NCI-H446 (cell line): ENCODE results near the gene SLC25A34.

Source experiments
- DNase-seq, 2 experiments: peaks; one replicate each; lab custom pipeline; 2025; lab: John Stamatoyannopoulos, UW

SLC25A34 gene

DNA sequence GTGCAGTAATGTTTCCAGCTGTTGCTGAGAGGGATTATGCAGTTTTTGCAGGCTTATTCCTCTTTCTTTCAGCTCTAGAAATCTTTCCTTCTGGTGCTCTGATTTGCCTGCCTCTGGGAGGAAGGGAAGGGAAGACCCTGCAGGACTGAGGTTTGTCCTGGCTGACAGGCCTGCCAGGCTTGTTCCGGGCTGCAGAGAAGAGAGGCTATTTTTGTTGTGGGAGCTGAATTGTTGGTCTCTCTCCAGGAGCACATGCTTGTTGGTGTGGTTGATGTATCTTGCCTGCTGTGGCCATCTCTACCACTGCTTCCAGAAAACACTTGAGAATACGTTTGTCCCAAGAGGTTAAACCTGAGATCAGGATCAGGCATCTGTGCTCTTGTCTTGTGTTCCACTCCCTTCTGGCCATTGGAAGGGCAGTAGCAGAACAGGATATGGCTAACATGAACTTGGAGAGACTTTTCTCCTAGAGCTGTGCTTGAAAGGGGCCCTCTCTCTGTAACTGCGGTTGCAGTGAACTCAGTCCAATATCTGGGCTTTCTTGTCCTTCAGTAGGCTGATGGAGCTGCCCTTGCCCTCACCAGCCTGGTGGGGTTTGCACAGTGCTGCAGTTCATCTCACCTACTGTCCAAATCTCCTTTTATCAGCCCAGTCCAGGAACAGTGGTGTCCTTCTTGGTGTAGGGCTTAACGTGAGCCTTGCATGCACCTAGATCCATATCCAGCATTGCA, 21.5 kb upstream of the SLC25A34 start:
- DNase-seq: no peak

DNA sequence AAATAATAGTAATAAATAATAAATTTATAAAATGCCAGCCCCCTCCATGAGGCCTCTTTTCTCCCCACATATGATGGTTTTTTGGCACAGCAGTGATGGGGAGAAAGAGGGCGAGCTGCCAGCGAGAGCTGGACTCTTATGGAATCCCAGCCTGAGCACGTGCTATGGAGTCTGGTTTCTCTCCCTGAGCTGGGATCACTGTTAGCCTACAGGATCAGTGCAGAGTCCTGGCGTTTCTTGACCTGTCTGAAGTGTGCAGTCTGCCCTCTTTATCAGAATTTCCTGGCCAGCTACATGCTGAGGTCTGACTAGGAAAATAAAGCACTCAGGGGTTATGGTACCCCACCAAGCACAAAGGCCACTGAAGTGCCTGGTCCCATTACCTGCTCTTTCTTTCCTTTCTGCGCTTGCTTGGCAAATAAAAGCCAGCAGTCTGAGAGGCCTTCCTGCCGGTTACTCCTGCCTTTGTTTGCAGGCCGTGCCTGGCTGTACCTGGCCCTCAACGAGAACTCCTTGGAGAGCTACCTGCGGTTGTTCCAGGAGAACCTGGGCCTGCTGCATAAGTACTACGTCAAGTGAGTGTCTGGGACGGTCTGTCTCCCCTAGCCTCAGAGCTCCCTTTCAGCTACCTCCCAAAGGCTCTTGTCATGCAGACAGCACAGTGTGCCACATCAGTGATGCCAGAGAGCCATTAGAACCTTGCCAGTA, 18.5 kb upstream of the SLC25A34 start:
- no peak for DNase-seq

DNA sequence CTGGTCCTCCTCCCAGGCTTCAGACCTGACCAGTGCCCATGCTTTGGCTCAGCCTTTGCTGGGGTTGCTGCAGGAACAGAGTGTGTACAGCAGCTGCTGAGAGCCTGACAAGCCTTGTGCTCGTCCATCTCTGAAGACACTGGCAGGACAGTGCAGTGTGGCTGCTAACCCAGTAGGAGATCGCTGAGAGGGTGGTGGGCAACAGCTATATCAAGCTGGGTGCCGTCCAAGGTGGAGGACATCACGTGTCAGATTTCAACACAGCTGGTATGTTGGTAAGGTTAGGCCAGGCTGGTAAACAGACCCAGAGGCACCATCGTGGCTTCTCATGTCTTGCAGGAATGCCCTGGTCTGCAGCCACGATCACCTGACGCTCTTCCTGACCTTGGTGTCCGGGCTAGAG, 17.9 kb upstream of the SLC25A34 start:
- DNase-seq: no peak

DNA sequence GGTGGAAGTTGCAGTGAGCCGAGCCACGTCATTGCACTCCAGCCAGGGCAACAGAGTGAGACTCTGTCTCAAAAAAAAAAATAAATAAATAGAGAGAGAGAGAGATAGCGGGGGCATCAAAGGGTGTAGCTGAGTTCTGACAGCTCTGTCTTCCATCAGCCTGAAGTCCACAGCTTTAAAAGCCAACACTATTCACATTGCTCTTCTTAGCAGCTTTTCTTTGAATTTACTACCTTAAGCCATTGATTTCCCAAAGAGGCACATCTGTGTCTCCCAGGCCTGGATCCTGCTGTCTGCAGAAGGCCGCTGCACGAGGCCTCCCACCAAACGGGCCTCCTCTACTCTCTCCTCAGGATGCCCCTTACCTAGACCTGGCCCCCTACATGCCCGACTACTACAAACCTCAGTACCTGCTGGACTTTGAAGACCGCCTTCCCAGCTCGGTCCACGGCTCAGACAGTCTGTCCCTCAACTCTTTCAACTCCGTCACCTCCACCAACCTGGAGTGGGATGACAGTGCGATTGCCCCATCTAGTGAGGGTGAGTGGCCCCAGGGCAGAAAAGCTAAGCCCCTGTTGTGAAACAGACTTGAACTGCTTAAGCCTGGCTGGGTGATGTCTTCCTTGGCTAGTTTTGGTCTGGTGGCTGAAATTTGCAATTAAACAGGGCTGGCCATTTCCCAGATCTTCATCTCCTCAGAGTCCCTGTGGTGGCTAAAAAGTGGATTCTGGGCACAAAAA, 16.5 kb upstream of the SLC25A34 start:
- no peak for DNase-seq

DNA sequence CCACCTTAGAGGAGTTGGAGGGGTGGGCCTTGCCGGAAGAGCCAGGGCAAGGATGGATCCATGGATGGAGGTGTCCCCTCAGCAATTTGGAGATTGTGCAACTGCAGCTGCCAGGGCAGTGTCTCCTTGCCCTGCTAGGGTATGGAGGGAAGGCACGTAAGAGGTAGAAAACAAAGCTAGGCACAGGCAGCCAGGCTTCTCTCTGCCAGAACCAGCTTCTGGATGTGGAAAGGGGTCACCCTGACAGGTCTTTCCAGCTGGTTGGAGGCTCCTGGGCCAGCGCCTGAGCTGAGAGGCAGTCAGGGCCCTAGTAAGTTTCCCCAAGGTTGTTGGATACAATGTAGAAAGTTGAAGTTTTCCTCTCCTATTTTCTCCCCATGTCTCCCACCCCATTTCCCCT, 15.2 kb upstream of the SLC25A34 start:
- DNase-seq: no peak

DNA sequence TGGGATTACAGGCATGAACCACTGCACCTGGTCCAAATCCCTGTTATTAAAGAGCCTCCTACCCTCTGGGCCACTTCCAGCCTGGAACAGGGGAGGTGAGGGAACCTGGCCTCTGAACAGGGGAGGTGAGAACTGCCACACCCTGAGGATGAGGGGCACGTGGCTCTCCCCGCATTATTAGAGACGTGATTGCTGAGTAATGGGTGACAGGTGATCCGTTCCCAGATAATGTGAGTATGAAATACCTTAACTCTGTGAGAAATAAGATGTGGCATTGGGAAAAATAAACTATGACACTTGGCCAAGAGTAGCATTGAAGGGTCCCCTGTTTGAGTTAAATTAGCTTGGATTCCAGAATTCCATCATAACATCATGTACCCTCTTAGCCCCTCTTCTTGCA, 13.6 kb upstream of the SLC25A34 start:
- no peak for DNase-seq

DNA sequence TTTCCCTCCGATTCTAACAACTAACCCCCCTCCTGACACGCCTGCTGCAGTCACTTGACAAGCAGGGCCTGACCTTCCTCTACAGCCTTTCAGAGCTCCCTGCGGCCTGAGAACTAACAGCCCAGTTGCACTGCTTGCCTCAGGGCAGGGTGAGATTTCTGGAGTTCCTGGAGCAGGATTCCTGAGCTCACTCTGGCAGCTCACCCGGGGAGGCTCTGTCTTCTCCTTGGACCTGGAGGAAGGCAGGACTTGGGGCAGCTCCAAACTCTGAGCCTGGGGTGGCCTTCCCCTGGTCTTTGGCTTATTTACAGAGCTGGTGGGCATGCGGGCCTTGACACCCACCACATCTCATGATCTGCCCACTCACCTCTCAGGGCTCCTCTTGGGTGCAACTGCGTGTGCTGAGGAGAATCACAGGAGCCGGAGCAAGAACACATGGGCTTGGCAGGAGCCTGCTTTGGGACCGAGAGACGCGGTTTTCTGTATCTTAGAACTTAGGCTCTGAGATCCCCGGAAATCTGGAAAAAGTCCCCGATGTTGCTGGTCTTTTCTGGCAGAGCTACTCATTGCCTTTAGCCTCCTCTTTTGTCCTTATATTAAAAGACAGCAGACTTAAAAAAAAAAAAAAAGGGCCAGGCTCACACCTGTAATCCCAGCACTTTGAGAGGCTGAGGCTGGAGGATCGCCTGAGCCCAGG, 13.1 kb upstream of the SLC25A34 start:
- DNase-seq: no peak

DNA sequence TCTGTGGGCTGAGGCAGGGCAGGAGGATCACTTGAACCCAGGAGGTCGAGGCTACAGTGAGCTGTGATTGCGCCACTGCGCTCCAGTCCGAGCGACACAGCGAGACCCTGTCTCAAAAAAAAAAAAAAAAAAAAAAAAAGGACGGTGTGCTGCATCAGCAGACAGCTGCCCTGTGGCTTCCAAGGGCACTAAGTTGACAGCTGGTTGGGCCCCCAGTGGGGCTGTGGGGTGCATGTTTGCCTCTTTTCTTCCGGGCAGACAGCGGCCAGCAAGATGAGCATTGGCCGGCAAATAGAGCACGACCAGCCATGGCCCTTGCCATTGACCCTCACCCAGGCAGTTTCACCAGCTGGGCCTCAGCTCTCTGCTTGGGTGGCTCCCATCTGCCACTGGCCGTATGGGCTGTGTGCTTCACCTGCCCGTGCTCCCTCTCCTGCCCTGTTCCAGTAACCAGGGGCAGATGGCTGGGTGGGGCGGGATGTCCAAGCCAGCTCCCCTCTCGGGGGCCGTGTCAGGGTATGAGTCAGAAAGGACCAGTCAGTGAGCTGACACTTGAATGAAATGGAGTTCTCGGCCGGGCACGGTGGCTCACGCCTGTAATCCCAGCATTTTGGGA, 12.3 kb upstream of the SLC25A34 start:
- DNase-seq: peak in 1 of 2 experiments; percentile 39

DNA sequence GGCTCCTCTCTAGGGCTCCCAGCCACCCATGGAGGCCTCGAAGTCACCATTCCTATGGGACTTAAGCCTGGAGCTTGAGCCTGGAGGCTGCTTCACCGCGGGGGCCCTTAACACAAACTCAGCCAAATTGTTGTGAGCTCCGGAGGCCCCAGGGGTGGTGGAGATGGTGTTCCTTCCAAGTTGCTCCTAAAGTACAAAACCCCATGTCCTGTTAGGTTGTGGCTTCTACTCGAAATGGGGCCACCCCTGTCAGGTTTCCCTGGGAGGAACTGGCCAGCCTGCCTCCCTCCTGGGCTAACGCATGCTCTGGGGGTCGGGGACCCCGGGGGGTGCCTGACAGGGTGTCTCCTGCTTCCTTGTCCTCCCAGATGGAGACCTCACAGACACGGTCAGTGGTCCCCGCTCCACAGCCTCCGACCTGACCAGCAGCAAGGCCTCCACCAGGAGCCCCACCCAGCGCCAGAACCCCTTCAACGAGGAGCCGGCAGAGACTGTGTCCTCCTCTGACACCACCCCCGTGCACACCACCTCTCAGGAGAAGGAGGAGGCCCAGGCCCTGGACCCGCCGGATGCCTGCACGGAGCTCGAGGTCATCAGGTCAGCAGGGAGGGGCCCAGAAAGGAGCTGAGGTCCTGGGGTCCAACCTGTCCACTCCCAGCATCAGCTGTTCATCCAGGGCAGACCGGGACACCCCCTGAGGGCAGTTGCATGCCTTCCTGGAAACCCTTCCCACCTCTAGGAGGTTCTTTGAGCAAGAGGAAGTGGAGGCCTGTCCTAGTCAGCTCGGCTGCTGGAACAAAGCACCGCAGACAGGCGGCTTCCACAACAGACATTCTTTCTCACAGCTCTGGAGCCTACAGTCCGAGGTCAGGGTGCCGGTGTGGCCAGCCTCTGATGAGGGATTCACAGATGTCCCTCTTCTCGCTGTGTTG, 10.8 kb upstream of the SLC25A34 start:
- no peak for DNase-seq

DNA sequence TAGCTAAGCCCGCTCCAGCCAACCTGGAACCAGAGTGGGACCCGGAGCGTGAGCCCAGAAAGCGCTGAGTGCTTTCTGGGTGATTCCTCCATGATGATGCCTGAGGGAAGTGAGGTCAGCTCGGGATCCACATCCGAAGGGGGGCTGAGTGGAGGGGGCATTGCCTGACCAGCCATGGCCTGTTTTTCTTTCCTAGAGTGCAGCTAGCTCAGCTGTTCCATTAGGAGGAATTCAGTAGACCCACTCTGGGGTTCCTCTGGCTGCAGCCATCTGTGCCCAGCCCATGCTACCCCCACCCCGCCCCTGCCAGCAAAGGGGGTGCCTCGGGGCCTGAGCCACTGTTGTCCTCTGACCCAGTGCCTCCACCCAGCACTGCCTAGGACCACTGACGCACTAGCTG, 9.6 kb upstream of the SLC25A34 start:
- DNase-seq: no peak

DNA sequence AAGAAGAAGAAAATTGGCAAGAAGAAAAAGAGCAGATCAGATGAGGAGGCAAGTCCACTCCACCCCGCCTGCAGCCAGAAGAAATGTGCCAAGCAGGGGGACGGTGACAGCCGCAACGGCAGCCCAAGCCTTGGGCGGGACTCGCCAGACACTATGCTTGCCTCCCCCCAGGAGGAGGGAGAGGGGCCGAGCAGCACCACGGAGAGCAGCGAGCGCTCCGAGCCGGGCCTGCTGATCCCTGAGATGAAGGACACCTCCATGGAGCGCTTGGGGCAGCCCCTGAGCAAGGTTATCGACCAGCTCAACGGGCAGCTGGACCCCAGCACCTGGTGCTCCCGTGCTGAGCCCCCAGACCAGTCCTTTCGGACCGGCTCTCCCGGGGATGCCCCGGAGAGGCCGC, 9.0 kb upstream of the SLC25A34 start:
- no peak for DNase-seq

DNA sequence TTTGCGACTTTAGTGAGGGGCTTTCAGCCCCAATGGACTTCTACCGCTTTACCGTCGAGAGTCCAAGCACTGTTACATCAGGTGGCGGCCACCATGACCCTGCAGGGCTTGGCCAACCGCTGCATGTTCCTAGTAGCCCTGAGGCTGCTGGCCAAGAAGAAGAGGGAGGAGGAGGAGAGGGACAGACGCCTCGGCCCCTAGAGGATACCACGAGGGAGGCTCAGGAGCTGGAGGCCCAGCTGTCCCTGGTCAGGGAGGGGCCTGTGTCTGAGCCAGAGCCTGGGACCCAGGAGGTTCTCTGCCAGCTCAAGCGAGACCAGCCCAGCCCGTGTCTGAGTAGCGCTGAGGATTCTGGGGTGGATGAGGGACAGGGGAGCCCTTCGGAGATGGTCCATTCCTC, 8.6 kb upstream of the SLC25A34 start:
- no peak for DNase-seq

DNA sequence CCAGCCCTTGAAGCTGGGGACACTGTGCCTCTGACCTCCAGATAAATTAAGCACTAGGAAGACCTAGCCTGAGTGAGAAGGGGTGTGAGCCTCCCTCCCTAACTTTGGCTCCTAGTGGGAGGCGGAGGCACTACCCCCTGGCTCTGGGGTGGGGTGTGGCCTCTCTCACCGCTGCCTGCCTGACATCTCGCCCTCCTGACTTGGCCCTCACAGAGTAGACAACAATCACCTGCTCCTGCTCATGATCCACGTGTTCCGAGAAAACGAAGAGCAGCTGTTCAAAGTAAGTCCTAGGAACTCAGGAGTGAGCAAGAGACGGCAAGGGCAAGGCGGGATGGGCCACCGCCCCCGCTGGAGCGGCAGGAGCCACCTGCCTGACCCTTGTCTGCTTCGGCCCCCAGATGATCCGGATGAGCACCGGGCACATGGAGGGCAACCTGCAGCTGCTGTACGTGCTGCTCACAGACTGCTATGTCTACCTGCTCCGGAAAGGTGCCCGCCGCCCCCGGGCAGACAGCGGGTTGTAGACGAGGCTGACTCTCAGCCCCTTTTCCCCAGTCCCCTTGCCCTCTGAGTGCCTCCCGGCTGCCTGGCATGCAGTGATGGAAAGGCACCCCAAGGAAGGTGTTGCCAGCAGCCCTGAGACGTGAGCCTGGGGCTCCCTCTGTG, 8.1 kb upstream of the SLC25A34 start:
- no peak for DNase-seq

DNA sequence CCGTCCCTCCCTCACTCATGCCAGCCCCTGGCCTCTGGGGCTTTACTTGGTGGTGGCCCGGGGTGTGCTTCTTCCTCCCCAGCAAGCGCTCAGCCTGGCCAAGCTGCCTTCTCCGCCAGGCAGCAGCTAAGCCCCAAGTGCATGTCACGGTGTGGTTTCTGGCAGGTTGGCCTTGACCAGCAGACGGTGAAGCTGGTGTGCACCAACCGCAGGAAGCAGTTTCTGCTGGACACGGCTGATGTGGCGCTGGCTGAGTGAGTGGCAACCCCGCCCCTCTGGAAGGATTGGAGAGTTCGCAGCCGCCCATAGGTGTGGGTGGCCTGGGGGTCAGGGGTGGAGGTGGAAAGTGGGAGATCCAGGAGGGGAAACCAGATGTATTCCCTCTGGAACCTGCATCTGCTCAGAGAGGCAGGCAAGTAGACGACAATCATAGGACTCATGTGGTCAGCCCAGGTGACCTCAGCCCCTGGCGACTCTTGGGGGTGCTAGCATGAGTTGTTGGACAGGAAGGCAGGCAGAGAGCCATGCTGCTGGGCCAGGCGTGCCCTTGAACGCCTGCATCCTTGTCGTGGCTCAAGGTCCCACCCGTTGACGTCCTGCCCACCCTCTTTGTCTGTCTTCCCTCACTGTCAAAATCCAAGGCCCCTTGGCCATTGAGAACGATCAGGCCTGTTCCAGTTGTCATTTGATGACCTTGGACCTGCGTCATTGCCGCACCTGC, 7.0 kb upstream of the SLC25A34 start:
- DNase-seq: no peak

DNA sequence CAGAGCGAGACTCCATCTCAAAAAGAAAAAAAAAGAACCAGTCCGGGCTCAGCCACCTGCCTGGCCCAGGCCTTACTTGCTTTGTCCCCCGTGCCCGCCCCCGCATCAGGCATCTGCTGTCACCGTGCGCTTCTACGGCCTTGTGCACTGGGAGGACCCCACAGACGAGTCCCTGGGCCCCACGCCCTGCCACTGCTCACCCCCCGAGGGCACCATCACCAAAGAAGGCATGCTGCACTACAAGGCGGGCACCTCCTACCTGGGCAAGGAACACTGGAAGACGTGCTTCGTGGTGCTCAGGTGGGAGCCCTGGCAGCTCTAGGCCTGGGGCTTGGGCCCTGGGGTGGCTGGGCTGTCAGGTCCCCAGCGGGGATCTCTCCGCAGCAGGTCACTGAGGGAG, 5.6 kb upstream of the SLC25A34 start:
- DNase-seq: no peak

DNA sequence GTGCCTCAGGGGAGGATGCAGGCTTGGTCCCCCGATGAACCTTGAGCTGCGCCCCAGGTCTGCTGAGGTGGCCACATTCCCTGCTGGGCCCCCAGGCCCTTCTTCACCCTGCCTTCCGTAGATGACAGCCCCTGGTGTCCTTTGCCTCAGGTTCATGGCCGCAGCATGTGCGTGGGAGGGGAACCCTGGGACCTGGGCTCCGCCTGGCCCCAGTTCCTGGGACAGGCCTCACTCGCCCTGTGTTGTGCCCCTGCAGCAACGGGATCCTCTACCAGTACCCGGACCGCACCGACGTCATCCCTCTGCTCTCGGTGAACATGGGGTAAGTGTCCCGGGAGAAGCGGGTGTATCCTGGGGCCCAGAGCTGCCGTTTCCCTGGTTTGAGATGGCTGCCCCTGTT, 5.1 kb upstream of the SLC25A34 start:
- DNase-seq: no peak

DNA sequence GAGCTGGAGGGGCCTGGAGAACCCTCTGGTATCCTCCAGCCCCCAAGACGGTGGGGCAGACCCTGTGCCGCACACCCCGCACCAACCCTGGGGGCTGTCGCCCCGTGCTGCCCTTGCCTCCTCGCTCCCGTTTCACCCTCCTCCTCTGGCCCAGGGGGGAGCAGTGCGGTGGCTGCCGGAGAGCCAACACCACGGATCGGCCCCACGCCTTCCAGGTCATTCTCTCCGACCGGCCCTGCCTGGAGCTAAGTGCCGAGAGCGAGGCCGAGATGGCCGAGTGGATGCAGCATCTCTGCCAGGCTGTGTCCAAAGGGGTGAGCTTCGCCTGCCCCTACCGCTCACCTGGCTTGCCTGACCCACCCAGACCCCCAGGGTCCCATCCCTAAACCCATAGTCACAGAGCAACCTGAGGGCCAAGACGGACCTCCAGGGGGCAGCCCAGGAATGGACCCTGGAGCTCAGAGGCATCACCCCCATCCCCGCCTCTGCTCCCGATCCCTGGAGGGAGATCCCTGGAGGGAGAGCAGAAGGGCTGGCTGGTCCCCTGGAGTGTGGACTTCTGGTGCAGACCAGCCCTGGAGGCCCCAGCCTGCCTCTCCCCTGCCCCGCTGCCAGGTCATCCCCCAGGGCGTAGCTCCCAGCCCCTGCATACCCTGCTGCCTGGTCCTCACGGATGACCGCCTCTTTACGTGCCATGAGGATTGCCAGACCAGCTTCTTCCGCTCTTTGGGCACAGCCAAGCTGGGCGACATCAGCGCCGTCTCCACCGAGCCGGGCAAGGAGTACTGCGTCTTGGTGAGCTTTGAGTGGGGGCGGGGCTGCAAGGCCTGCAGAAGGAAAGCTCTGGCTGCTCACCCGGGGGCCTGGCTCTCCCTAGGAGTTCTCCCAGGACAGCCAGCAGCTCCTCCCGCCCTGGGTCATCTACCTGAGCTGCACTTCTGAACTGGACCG, 4.0 kb upstream of the SLC25A34 start:
- no peak for DNase-seq

DNA sequence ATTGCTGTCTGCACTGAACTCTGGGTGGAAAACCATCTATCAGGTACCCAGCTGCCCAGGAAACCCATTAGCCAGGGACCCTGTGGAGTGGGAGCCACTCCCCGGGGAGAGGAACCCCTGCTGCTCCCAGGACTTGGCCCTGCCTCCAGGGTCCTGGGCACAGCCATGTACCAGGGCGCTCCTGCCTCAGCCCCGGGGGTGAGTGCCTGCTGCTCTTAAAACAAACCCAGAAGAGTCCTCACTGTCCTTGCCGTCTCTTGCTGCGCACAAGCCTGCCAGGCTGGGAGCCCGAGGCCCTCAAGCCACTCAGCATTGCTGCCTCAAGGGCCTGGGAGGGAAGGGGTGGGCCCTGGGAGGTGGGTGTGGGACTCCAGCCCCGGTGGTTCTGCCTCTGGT, 3.4 kb upstream of the SLC25A34 start:
- DNase-seq: no peak
